HG03432 (cell line): Measurements from ENCODE around the gene CD200R1L.

Experiments used
- ATAC-seq: cut with Tn5 transposase; IDR thresholded peaks from one replicate; pipeline ENCODE4 v1.9.1; 2021; ENCODE audit warnings: mild to moderate bottlenecking, moderate library complexity; ENCODE audit not compliant: unreplicated experiment

CD200R1L gene

DNA sequence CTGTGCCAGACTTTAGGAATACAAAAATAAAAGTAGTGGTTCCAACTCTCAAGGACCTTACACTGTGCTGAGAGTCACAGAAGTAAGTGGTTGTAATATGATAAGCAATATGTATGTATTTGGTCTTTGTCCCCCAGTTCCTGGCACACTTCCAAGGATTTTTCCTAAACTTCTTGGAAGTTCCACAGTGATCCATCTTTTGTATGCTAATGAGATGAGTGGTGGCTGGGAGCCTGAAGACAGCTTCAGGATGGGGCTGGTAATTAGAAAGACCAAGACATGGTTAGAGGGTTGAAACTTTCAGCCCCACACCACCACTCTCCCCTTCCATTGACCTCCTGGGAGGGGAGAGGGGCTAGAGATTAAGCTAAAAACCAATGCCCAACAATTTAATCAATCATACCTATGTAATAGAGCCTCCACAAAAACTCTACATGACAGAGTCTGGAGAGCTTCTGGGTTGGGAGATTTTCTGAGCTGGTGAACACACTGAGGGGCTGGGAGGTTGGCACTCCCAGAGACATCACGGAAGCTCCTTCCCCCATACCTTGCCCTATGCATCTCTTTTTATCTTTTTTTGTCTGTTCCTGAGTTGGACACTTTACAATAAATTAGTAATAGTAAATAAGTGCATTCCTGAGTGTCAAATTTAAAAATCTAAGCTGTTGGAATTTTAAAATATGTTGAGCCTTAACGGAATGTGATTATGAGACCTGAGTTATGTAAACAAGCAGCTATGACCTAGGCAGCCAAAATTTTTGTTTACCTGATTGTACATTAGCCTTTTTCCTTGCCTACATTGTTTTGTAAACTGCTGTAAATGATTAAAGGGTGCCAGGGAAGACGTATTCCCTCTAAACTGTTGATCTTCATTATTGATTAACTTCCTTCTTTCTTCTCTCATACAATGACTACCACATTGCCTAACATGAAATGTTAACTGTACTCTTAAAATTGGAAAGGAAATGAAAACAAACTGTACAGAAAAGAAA, 24.3 kb downstream of the CD200R1L start:
- no peak for ATAC-seq

DNA sequence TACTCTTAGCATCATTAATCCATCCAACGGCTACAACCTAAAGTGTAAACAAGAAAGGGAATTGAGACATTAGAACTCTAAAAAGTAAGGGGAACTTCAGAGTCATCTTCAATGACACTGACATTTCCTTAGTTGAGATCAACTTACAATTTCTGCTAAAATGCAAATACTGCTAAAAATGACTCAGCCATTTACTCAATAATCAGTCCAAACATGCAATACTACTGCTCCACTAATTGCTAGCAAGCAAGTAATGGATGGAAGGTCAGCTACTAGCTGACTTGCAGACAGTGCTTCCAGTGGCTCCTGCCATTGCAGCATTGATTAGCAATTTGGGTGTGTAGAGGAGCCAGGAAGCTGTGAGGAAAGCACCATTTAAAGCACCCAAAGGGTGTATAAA, 28.4 kb downstream of the CD200R1L start:
- no peak for ATAC-seq

DNA sequence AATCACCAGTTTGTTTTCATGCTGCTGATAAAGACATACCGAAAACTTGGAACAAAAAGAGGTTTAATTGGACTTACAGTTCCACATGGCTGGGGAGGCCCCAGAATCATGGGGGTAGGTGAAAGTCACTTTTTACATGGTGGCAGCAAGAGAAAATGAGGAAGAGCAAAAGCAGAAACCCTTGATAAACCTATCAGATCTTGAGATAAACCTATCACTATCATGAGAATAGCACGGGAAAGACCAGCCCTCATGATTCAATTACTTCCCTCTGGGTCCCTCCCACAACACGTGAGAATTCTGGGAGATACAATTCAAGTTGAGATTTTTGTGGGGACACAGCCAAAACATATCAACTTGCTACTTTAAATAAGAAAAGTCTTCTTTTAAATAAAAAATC, 28.9 kb downstream of the CD200R1L start:
- no peak for ATAC-seq

DNA sequence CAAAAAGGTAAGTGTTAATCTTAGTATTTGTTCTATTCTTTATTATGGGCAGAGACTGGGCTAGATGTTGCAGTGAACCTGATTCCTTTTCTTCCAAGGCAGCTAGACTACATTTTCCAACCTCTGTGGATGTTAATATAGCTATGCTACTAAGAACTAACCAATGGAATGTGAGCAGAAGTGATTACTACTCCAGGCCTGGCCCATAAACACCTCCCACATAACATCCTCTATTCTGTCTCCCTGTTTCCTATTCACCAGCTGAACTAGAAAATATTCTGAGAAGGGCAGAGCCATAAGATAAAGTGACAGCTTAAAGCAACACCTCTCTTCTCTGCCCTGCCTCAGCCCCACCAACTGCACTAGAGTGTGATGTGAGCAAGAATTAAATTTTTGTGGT, 29.4 kb downstream of the CD200R1L start:
- ATAC-seq = no peak

DNA sequence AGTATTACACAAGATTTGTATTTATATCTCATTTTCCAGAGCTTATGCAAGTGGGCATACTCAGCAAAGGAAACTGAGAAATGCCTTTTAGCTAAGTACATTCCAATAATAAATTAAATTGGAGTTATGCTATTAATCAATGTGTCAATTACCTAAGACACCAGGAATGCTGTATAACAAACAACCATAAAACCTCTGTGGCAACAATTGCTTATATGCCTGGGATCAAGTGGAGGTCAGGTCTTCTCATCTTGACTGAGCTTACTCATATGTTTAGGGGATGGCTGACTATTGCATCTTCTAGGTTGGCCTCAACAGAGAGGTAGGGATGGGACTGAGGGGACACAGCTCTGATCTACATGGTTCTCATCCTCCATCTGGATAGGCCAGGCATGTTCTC, 30.7 kb downstream of the CD200R1L start:
- ATAC-seq = no peak

DNA sequence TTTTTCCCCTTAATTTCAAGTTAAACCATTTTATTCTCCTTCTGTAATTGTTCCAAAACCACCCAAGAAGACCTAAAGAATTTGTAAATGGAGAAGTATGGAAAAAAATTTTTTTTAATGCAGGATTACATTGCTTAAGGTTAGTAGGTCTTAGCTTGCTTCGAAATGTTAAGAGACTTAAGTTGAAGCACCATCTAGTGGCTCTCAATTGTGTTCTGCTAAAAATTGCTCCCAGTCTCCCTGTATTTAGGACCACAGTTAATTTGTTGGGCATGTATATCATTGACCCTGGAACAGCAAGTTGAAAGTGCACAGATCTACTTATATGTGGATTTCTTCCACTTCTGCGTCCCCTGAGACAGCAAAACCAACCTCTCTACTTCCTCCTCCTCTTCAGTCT, 32.4 kb downstream of the CD200R1L start:
- ATAC-seq = no peak

DNA sequence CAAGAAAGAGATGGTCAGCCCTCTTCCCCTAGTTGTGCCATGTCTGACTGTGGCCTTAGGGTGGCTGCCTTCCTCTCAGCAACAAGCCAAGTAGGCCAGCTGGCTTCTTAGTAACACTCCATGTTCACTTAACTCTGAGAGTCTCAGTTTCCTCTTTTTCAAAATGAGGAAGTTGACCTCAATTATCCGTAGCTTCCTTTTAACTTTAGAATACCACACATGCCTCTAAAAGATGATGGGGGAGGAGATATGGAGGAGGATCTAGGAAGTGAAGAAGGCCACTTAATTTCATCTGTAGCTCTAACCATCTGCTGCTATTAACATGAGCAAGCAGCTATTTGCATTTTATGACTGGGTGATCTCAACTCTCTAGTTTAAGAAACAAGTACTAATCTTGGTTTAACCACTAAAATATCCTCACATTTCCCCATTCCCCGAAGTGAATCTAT, 32.9 kb downstream of the CD200R1L start:
- peak; percentile 74 for ATAC-seq

DNA sequence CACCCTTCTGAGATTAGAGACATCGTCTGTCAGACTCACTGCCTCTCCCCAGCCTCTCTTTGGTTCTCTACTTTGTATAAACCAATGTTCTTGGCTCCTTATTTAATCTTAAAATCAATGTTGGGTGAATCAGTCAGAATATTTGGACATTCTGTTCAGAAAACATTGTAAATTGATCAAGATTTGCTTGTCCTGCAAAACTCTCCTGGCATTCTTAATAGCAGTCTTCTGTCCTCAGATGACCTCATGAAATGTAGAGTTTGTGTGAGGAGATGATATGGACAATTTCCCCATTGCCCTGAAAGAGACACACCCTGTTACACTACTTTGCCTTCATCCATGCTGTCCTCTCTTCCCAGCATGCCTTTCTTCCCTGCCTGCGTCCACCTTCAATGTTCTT, 33.6 kb downstream of the CD200R1L start:
- ATAC-seq = no peak

DNA sequence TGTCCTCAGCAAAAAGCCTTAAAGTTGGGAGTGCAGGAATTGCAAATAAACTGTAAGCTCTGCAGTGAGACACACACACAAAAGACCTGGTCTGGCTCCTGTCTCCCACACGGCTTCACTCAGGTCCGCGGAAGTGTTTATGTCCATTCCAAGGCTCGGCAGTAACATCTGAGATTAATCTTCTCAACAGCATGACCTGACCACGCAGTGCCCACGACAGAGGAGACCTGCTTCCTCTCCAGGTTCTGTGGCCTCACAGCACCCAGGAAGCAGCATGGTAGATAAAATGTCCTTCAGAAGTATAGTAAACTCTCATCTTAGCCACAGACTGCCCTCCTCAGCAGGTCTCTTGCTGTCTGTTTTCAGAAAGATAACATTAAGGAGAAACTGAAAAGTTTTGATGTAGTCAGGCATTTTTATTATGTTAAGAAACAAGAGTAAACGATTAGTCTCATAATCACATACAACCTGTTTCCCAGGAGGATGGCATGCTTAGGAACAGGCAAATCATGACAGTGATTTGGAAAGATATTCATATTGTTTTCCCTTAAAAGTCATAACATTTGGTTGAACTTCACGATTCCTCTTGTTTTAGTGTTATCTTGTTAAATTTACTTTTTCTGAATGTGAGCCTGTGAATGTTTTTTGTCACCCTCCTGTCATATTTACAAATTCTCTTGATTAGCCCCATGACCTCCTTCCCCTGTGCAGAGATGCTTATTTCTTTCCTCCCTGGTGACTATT, 34.6 kb downstream of the CD200R1L start:
- no peak for ATAC-seq

DNA sequence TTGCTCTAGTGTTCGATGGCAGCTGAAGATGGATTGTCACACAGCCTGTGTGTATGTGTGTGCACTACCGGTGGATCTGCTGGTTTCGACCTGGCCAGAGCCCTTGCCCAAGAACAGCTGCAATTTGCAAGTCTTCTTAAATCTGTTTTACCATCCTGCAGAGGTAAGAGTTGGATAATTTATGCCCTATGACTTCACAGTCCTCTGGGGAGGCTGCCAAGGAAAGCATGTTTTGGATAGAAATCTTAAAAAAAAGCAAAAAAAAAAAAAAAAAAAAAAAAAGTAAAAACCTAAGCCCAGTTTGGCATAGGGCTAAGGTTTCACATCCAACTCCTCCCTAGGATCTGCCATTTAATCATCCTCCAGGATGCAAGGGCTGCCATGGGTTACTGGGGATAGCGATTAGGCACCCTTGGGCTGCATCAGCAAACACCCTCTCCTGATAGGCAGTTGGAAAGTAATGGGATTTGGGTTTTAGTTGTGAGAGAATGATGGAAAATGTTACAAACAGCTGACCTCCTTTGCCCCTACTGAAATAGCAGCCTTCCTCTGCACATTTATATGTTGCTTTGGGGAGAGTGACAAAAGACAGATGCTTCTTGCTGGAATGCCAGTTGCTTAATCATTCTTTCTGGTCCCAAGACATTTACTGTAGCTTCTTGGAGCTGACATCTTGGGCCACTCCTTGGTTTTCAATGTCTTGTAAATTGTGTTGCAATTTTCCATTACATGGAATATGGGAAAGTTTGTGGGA, 35.4 kb downstream of the CD200R1L start:
- ATAC-seq = no peak

DNA sequence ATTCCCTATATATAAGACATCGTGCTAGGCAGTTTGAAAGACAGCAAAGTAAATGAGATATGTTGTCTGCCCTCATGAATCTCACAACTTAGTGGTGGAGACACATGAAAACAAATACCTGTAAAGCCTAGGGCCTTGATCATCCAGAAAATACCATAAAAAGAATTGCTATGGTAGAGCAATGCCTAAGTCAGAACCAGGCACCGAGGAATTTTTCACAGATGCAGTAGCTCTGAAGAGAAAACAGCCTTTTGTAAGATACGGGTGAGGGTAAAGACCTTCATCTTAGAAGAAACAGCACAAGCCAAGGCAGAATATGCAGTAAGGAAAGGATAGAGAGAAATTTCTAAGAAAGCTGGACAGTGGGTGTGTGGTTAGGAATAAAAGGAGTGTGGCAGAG, 36.1 kb downstream of the CD200R1L start:
- ATAC-seq = no peak

DNA sequence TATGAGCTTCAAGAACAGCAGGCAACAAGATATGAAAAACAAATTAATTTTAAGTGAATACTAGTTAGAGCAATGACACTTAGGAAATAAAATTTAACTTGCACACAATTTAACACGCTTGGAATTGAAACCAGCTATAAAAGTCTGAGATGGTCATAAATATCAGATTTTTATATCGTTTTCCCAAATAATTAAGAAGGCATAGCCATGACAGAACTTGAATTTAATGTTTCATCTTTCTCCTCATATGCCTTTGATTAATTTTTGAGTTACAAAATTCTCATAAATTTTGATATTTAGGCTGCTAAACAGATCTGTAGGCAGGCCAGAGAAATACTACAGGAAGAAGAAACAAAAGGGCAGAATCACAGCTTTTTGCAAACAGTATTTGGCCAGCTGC, 38.5 kb downstream of the CD200R1L start:
- no peak for ATAC-seq

DNA sequence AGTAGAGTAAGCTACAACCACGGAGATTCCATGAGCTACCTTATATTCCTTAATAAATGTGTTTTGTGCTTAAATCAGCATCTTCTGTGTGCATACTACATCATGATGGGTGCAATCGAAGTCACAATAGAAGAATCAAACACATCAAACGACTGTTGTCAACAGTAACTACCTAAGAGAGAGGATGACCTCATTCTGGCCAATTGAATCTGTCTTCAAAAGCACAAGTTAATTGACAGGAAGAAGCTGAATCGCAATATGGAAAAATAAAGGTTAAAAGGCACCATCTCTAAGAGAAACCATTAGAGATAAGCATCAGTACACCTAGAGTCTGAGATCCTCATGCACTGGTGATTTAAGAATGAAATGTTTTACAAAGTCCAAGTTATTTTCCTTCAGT, 39.0 kb downstream of the CD200R1L start:
- no peak for ATAC-seq

DNA sequence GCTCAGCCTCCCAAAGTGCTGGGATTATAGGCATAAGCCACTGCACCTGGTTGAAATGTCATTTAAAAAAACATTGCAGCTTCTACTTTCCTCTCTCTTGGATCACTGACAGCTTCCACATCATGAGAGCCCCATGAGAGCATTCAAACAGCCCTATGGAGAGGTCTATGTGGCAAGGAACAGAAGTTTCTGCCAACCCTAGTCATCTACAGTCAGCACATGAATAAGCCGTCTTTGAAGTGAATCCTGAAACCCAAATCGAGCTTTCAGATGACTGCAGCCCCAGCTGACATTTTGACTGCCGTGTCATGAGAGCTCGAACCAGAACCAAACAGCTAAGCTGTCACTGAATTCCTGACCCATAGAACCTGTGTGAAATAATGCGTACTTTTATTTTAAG, 39.8 kb downstream of the CD200R1L start:
- no peak for ATAC-seq

DNA sequence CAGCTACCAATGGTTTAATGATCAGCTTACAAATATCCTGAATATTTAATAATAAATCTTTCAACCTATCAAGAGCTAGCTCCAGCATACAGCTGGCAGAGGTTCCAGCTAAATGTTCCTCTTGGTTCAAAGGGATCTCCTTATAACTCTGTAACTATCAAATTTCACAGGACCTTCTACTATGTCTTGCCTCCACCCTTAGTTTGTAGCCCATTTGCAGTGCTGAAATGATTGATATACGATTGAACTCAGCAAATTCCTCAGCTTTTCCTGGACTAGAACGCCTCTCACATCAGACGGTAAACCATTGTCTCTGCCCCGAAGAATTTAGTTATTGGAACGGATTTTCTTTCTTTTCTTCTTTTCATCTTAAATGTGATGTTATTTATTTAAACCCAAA, 41.5 kb downstream of the CD200R1L start:
- ATAC-seq = no peak

DNA sequence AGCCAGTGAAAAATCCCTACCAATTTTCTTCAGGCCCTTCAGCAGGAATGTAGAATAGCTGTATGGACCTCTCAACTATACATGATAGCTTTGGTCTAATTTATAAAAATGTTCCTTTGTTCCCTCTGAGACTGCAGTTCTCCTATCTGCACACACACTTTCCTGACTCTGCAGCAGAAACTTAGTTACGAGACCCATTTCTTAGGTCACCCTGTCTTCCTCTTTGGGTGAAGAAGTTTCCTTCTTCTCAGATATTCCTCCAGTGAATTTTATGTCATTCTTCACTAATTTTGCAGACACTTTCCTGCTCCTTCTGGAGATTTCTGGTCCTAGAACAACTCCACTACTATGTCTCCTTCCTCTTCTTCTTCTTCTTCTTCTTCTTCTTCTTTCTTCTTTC, 42.6 kb downstream of the CD200R1L start:
- no peak for ATAC-seq

DNA sequence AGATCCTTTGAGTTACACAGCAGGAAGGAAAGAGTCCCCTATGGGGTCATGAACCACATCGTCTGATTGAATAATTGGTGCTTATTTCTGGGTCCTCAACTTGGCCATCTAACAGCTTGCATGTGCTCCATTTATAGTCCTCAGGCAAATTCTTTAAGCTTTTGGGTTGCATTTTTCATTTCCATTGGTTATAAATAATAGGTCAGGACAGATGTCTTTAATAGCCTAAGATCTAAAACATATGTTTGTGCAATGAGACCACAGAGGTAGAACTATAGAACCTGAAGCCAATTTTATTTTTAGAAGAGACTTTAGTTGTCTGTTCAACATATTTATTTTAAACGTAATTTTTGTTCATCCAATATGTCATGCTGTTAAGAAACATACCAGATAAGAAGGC, 43.2 kb downstream of the CD200R1L start:
- ATAC-seq = no peak

DNA sequence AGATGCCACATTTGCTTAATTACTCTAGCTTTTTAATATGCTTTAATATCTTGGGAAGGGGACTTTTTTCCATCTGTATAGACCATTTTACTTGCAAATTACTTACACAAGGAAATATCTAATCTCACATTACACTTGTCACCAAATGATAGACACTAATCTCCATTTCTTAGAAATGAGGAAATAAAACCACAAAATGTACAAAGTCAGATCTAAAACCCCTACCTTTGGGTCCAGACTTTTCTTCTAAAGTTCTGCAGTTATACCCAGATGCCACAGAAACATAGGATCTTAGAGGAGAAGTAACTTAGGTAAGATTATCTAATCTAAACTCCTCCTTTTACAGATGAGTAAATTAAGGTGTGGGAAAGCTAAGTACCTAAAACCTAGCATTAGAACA, 44.3 kb downstream of the CD200R1L start:
- ATAC-seq = no peak

DNA sequence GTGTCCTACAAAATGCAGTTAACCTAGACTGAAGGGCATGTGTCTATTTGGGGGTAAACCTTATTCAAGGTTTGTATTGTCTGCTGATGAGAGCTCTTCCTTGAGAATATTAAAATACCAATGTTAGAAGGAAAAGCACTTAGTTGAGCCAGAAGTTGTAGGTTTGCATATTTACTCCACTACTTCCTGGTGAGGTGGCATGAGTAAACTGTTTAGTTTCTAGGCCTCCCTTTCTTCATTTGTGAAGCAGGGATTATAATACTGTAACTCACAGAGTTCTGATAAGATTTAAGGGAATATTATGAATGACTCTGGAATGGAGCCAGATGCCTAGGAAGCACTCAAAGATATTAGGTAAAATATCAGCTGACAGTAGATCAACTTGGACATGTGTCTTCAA, 46.7 kb downstream of the CD200R1L start:
- no peak for ATAC-seq

DNA sequence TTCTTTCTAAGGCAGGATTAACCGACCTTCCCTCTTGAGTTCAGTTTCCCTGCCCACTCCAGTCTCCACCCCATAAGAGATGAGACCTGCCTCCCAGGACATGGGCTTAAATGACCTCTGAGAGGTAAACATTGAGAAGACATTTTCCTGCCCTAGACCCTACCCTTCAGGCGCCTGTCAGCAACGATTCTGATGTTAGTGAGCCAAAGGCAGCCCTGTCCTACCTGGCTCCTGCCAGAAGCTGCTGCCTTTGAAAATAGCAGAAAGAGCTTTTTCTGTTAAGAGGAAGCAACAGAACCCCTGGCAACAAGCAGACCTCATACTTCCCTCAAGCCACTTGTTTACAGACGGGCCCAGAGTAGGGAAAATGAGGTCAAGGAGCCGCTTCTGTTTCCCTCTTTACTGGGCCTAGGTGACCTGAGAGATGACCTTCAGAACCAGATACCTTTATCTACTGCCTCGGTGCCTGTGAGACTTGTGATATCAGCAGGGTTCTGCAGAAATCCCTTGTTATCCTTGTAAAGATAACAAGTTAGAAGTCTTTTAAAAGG, 52.0 kb downstream of the CD200R1L start:
- no peak for ATAC-seq
